IPS DF 19.7 (cell line): ENCODE results near the gene NAPEPLD.
"Not testable (repeated sequence)": the region's sequence is repeated elsewhere in the genome, so short reads cannot be mapped to it uniquely, and the experiment has no call there.

Experiments
- DNase-seq: peaks from one replicate; pipeline ENCODE4 v3.0.0-alpha.2; 2013; ENCODE audit warnings: low read depth, low spot score

NAPEPLD gene

GRCh38 chr7:103148994-103149807 is at the start of gene NAPEPLD:
Gene NAPEPLD, minus strand, starts transcription at chr7:103149099. Its CDS starts 20,323 bp downstream, at chr7:103128776.
- no peak for DNase-seq

GRCh38 chr7:103198079-103198478 is 49.2 kb upstream of the NAPEPLD start:
- DNase-seq = not testable (repeated sequence)

GRCh38 chr7:103195364-103195763 is 46.5 kb upstream of the NAPEPLD start:
- not testable (repeated sequence) for DNase-seq

- DNase-seq = not testable (repeated sequence)
Observed at GRCh38 chr7:103172415-103173146, 23.7 kb upstream of the NAPEPLD start.

GRCh38 chr7:103171695-103172414 is 23.0 kb upstream of the NAPEPLD start:
- not testable (repeated sequence) for DNase-seq

- DNase-seq = not testable (repeated sequence)
Observed at GRCh38 chr7:103166921-103167544, 18.1 kb upstream of the NAPEPLD start.

- DNase-seq = not testable (repeated sequence)
Observed at GRCh38 chr7:103163087-103163825, 14.4 kb upstream of the NAPEPLD start.

GRCh38 chr7:103162641-103163040 is 13.7 kb upstream of the NAPEPLD start:
- DNase-seq = not testable (repeated sequence)

- not testable (repeated sequence) for DNase-seq
Observed at GRCh38 chr7:103161998-103162616, 13.2 kb upstream of the NAPEPLD start.

GRCh38 chr7:103159072-103159471 is 10.2 kb upstream of the NAPEPLD start:
- DNase-seq = not testable (repeated sequence)

GRCh38 chr7:103155331-103156024 is 6.6 kb upstream of the NAPEPLD start:
- DNase-seq = not testable (repeated sequence)

- DNase-seq = no peak
Observed at GRCh38 chr7:103154042-103154441, 5.1 kb upstream of the NAPEPLD start.

- DNase-seq = not testable (repeated sequence)
Observed at GRCh38 chr7:103152744-103153617, 4.1 kb upstream of the NAPEPLD start.

- not testable (repeated sequence) for DNase-seq
Observed at GRCh38 chr7:103151993-103152676, 3.2 kb upstream of the NAPEPLD start.

- DNase-seq = no peak
Observed at GRCh38 chr7:103150192-103150591, 1.3 kb upstream of the NAPEPLD start.

GRCh38 chr7:103149808-103150180 is 895 bp upstream of the NAPEPLD start:
- no peak for DNase-seq

GRCh38 chr7:103148131-103148993 is 537 bp downstream of the NAPEPLD start:
- no peak for DNase-seq
